ENCODE results near the gene IL1B. TPM values are rescaled to one million over a fixed set of nuclear protein-coding genes. Genes with fewer than 3 reads are reported as not detected.

The IL1B gene
- total RNA-seq, 2 donors from 2014 or later, result 4.0 to 6.2 TPM

GRCh38 chr2:112782234-112782799, 54.3 kb downstream of the IL1B start:
- H3K4me3 ChIP-seq, result no peak overlapping the region
- no peak overlapping the region for H3K27ac ChIP-seq
- TF ChIP-seq CTCF (IDR thresholded peaks at IDR 0.05), result no peak
- no peaks in the 10 kb centered on the region for H3K27me3 ChIP-seq (replicated peaks; ENCODE audit: insufficient read depth)
- no peaks in the 10 kb centered on the region for H3K4me1 ChIP-seq (ENCODE audit: control insufficient read depth in 1 of 2, low read depth in 2 of 2)
- DNase-seq (ENCODE audit: low spot score) (no peak), ATAC-seq (ENCODE audit: insufficient number of reproducible peaks, low FRiP score, low read depth) (no peak)
- H3K9me3 ChIP-seq, result no peaks in the 10 kb centered on the region
- H3K36me3 ChIP-seq, result no peaks in the 10 kb centered on the region

Other genes with a start within 250 kb of the IL1B start
- gene SLC20A1, start 190.8 kb downstream of the IL1B start, total RNA-seq, result 100 to 1,000 TPM in 1 of 2 donors, 10 to 100 TPM in 1; 62.3 to 146 TPM
- not detected for gene NT5DC4, start 115.8 kb downstream of the IL1B start, total RNA-seq
- 1 to 10 TPM in 1 of 2 donors, not detected in 1; 1.3 TPM for gene CKAP2L, start 72.2 kb downstream of the IL1B start, total RNA-seq
- under 1 TPM in 1 of 2 donors, not detected in 1; 0.56 TPM for gene IL1A, start 52.3 kb downstream of the IL1B start, total RNA-seq
- gene IL37, start 74.4 kb upstream of the IL1B start, total RNA-seq, result not detected
- gene IL36G, start 141.2 kb upstream of the IL1B start, total RNA-seq, result not detected
- not detected for gene IL36A, start 168.7 kb upstream of the IL1B start, total RNA-seq
- not detected for gene IL36B, start 216.1 kb upstream of the IL1B start, total RNA-seq
- not detected for gene IL36RN, start 222.4 kb upstream of the IL1B start, total RNA-seq
- gene IL1F10, start 231.2 kb upstream of the IL1B start, total RNA-seq, result not detected

All from thoracic aorta (tissue), 2 donors.